ENCODE results near the gene AMER1. TPM values are rescaled to one million over a fixed set of nuclear protein-coding genes. Genes with fewer than 3 reads are reported as not detected.
A peak's percentile ranks its signal among the peaks of the same experiment; 100 is the strongest.

The AMER1 gene
- total RNA-seq, 2 donors from 2014 or later: 3.1 to 5.4 TPM

DNA sequence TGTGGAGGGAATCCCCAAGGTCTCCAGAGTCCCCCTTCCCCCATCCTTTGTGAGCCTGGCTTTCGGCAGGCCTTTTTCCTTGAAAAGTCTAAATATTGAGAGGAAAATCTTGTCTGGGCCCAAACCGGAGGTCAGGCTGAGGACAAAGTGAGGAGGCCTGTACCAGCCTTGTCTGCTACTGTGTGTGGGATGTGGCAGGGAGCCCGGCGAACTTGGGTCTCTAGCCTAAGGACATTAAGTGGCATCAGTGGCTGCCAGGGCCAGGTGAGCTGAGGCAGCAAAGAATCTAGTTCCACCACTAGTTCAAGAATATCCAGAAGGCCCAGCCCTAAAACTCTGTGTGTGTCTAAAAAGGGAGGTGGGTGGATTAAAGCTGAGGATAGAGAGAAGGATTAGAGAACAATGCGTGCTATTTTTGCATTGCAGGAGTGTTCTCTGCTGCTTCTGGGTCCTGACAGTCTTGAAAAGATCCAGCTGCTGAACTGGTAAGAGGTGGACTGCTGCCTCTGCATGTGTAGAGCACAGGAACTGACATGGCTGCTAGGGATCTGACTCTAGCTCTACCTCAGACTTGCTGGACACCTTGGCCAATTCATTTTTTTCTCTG, 1.2 kb upstream of the AMER1 start:
- H3K4me1 ChIP-seq (replicated peaks): no peaks in the 10 kb centered on the region
- H3K27ac ChIP-seq: peak overlapping the region; percentile 88 to 91
- 13% methylated on average over 4 of the region's 5 CpGs for WGBS
- intact Hi-C loops (cut with DNase I): loop anchor here (10.0 kb wide), 3 partner anchors 112 to 452 kb away; partner anchors contain the start of gene MTMR8
- H3K36me3 ChIP-seq: no peaks in the 10 kb centered on the region
- no peaks in the 10 kb centered on the region for H3K27me3 ChIP-seq (replicated peaks; ENCODE audit: insufficient read depth)
- no peaks in the 10 kb centered on the region for H3K9me3 ChIP-seq
- peak overlapping the region; percentile 55 to 56 for H3K4me3 ChIP-seq
- peak; percentile 11 for DNase-seq (ENCODE audit: low spot score)
- no peak for TF ChIP-seq POLR2AphosphoS5 (IDR thresholded peaks at IDR 0.05)
- no peak for TF ChIP-seq POLR2A (IDR thresholded peaks at IDR 0.05)
- TF ChIP-seq, protein P1, sequence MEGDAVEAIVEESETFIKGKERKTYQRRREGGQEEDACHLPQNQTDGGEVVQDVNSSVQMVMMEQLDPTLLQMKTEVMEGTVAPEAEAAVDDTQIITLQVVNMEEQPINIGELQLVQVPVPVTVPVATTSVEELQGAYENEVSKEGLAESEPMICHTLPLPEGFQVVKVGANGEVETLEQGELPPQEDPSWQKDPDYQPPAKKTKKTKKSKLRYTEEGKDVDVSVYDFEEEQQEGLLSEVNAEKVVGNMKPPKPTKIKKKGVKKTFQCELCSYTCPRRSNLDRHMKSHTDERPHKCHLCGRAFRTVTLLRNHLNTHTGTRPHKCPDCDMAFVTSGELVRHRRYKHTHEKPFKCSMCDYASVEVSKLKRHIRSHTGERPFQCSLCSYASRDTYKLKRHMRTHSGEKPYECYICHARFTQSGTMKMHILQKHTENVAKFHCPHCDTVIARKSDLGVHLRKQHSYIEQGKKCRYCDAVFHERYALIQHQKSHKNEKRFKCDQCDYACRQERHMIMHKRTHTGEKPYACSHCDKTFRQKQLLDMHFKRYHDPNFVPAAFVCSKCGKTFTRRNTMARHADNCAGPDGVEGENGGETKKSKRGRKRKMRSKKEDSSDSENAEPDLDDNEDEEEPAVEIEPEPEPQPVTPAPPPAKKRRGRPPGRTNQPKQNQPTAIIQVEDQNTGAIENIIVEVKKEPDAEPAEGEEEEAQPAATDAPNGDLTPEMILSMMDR (IDR thresholded peaks at IDR 0.05): no peak

DNA sequence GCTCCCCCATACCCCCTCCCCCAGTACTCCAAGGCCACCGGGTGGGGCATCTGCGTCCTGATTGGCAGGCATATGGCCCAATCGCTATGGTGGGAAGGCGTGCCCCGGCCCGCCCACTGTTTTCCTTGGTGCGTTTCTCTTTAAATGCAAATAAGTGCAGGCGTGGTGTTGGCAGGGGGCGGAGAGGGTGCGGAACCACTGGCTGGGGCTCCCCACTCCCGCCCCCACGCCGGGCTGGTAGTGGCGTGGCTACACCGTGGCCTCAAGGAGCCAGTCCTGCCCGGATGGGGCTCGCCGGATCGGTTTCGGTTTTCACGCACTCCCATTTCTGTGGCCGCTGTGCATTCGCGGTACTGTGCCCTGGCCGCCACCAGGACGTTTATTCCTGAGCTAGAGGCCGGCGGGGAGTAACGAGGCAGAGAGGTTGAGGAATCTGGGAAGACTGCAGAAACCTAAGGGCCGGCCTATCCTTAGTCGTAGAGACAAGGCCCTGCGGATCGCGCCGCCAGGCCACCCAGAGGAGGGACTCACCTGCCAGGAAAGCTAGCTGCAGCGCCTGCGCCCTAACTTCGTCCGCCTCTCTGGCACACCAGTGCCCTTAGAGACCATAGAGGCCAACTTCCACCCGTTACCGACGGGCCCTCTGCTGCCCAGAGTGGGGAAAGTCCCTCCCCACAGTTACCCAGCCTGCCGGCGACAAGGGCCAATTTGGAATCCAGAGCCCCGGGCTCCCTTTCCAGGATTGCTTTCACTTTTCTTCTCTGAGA, 410 bp upstream of the AMER1 start:
- 2% methylated on average over 19 of the region's 45 CpGs for WGBS
- no peaks in the 10 kb centered on the region for H3K4me1 ChIP-seq (replicated peaks)
- intact Hi-C loops (cut with DNase I): loop anchor here (10.0 kb wide), 3 partner anchors 111 to 451 kb away; partner anchors contain the start of gene MTMR8

DNA sequence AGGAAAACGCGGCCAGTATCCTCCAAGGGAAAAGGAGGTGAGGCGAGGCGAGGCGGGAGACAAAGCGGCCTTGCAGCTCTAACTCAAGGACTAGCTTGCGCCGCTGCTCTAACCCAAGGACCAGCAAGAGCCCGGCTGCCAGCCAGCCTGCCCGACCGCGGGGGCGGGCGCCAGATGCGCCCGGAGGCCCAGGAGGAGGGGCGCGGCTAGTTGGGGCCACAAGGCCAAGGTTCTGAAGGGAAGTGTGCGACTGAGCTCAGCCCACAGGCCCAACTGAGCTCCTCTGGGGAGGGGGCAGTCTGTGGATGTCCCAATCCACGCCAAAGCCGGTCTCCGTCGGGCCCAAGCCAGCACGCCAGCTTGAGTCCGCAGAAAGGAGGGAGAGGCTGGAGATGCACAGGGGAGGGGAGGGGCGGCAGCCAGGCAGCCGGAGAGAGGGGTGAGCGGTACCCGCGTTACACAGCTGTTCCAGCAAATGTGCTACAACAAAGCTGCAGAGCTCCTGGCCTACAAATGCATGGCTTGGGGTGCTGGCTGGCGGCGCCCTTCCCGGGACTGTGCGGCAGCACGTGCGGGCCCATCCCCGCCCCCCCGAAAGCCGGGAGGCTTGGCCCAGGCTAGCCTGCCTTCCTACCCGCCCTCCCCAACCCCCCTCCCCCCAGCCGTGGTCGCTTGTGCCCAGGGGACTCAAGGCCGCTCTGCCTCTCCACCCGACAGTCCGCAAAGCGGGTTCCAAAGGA, 637 bp downstream of the AMER1 start:
- no peaks in the 10 kb centered on the region for H3K27me3 ChIP-seq (replicated peaks; ENCODE audit: insufficient read depth)
- no peak for TF ChIP-seq POLR2AphosphoS5 (IDR thresholded peaks at IDR 0.05)
- no peak for TF ChIP-seq POLR2A (IDR thresholded peaks at IDR 0.05)
- TF ChIP-seq, protein P1 (IDR thresholded peaks at IDR 0.05): no peak
- DNase-seq (ENCODE audit: low spot score): peak; percentile 9
- WGBS: 0% methylated on average over 3 of the region's 46 CpGs
- no peaks in the 10 kb centered on the region for H3K36me3 ChIP-seq
- no peaks in the 10 kb centered on the region for H3K9me3 ChIP-seq
- H3K4me1 ChIP-seq (replicated peaks): no peaks in the 10 kb centered on the region
- intact Hi-C loops (cut with DNase I): loop anchor here (5.0 to 10.0 kb wide), 4 partner anchors 110 to 853 kb away; partner anchors contain the start of genes MTMR8 and SPIN4
- peak overlapping the region; percentile 55 to 56 for H3K4me3 ChIP-seq
- peak overlapping the region; percentile 88 to 91 for H3K27ac ChIP-seq

More for the DNA sequence above, 410 bp upstream of the AMER1 start:
- Histone ChIP-seq H3K27me3 (replicated peaks; ENCODE audit: insufficient read depth) (no peaks in the 10 kb centered on the region), H3K4me3 (peak overlapping the region; percentile 55 to 56), H3K9me3 (no peaks in the 10 kb centered on the region), H3K27ac (peak overlapping the region; percentile 88 to 91), H3K36me3 (no peaks in the 10 kb centered on the region)
- TF ChIP-seq POLR2AphosphoS5 (IDR thresholded peaks at IDR 0.05) (peak; percentile 64), POLR2A (IDR thresholded peaks at IDR 0.05) (peak; percentile 40)
- TF ChIP-seq, protein P1 (IDR thresholded peaks at IDR 0.05): peak in 1 of 4 experiments; percentile 17
- peak; percentile 93 for DNase-seq (ENCODE audit: low spot score)

DNA sequence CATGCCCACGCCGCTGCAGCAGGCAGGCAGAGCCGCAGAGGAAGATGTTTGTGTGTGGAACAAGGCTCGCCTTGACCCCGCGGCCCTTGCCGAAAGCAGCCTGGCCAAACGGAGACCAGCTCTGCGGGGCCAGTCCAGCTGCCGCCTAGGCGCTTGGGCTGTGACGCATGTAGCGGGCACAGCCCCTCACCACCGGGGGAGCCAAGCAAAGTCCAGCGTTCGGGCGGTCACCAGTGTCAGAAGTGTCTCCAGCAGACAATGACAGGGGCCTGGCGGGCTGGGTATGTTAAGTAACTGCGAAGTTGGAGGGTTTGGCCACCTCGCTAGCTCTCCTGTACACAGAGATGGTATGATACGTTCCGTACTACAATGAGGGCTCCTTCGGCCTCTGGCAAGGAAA, 1.3 kb downstream of the AMER1 start:
- no peaks in the 10 kb centered on the region for H3K27me3 ChIP-seq (replicated peaks; ENCODE audit: insufficient read depth)
- H3K9me3 ChIP-seq: no peaks in the 10 kb centered on the region
- peak; percentile 3 for DNase-seq (ENCODE audit: low spot score)
- H3K36me3 ChIP-seq: no peaks in the 10 kb centered on the region
- H3K4me1 ChIP-seq (replicated peaks): no peaks in the 10 kb centered on the region
- H3K4me3 ChIP-seq: peak overlapping the region; percentile 55 to 56
- H3K27ac ChIP-seq: peak overlapping the region; percentile 88 to 91
- intact Hi-C loops (cut with DNase I): loop anchor here (5.0 to 10.0 kb wide), 4 partner anchors 109 to 852 kb away; partner anchors contain the start of genes MTMR8 and SPIN4
- 17% methylated on average over 3 of the region's 23 CpGs for WGBS
- TF ChIP-seq POLR2A (IDR thresholded peaks at IDR 0.05): no peak
- TF ChIP-seq POLR2AphosphoS5 (IDR thresholded peaks at IDR 0.05): no peak
- TF ChIP-seq, protein P1 (IDR thresholded peaks at IDR 0.05): no peak

Data from prostate gland (tissue), 2 donors.